Activated T-cell treated with anti-CD3 and anti-CD28 coated beads, Interleukin-2, amount 50 U/mL, for 4 hours (primary cell): ENCODE results near the gene DNM3. TPM values are rescaled to one million over a fixed set of nuclear protein-coding genes. Genes with fewer than 3 reads are reported as not detected.

Experiments
- ATAC-seq, 2 donors: fragments of 200-7000 bp; cut with Tn5 transposase; one replicate each; pipeline ENCODE4 v1.10.0; 2021
- DNase-seq: peaks from one replicate; pipeline ENCODE4 v3.0.0-alpha.2; 2020
- H3K27me3 Mint-ChIP-seq: one replicate; pipeline ENCODE4 v1.8.0; 2021; ENCODE audit warnings: low read depth, mixed read lengths
- H3K36me3 Mint-ChIP-seq: one replicate; pipeline ENCODE4 v1.8.0; 2022; ENCODE audit warnings: mixed read lengths; ENCODE audit not compliant: insufficient read depth
- H3K4me1 Mint-ChIP-seq: one replicate; pipeline ENCODE4 v1.8.0; 2021; ENCODE audit warnings: low read depth, mixed read lengths
- H3K4me3 Mint-ChIP-seq: one replicate; pipeline ENCODE4 v1.8.0; 2021; ENCODE audit warnings: mild to moderate bottlenecking, moderate library complexity, mixed read lengths
- H3K9me3 Mint-ChIP-seq: one replicate; pipeline ENCODE4 v1.8.0; 2021; ENCODE audit warnings: mixed read lengths
- total RNA-seq, 3 donors: library from RNA; stranded (reverse); gene quantifications; one replicate each; pipeline ENCODE4 v1.2.1, GENCODE V29; 2021

The DNM3 gene
- total RNA-seq, 3 donors from 2014 or later, result 0.35 to 0.58 (median 0.38) TPM

DNA sequence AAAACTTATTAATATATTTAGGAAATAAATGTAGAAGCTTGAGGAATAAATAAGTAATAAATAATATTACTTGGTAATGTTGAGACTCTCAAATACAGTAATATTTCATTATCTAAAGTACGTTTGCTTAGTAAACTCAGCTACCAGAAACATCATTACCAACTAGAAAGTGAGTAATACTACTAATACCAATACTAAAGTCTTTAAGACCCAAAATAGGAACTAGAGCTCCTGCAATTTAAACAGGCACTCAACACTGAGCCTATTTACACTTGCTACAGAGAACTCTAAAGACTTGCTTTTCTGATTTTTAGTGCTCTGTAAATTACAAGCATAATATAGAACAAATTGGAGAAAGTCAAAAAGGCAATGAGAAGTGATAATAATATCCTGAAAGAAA lies 565.7 kb downstream of the DNM3 start:
- H3K4me1 Mint-ChIP-seq, result peaks cover 11% of the 10 kb centered on the region
- H3K9me3 Mint-ChIP-seq, result no peaks in the 10 kb centered on the region
- no peaks in the 10 kb centered on the region for H3K27me3 Mint-ChIP-seq
- no peaks in the 10 kb centered on the region for H3K36me3 Mint-ChIP-seq
- ATAC-seq (no peak), DNase-seq (no peak)
- H3K4me3 Mint-ChIP-seq, result no peak overlapping the region

- no peaks in the 10 kb centered on the region for H3K27me3 Mint-ChIP-seq
- ATAC-seq (no peak), DNase-seq (no peak)
- H3K9me3 Mint-ChIP-seq, result no peaks in the 10 kb centered on the region
- peaks cover 8% of the 10 kb centered on the region for H3K36me3 Mint-ChIP-seq
- H3K4me1 Mint-ChIP-seq, result peaks cover 7% of the 10 kb centered on the region
- H3K4me3 Mint-ChIP-seq, result no peak overlapping the region
Measured at GRCh38 chr1:172408958-172409357, 567.7 kb downstream of the DNM3 start.

GRCh38 chr1:172410027-172410426 lies 568.7 kb downstream of the DNM3 start:
- no peaks in the 10 kb centered on the region for H3K9me3 Mint-ChIP-seq
- H3K4me1 Mint-ChIP-seq, result peaks cover 7% of the 10 kb centered on the region

GRCh38 chr1:172411791-172412338 lies 570.6 kb downstream of the DNM3 start:
- Mint-ChIP-seq H3K4me3 (no peak overlapping the region), H3K9me3 (no peaks in the 10 kb centered on the region), H3K27me3 (no peaks in the 10 kb centered on the region), H3K4me1 (peaks cover 4% of the 10 kb centered on the region), H3K36me3 (peaks cover 8% of the 10 kb centered on the region)
- no peak for DNase-seq
- ATAC-seq, result peak; percentile 76 to 86

More at GRCh38 chr1:172410027-172410426, 568.7 kb downstream of the DNM3 start:
- no peak for DNase-seq
- Mint-ChIP-seq H3K36me3 (peaks cover 8% of the 10 kb centered on the region), H3K27me3 (no peaks in the 10 kb centered on the region), H3K4me3 (no peak overlapping the region)
- ATAC-seq, result no peak

DNA sequence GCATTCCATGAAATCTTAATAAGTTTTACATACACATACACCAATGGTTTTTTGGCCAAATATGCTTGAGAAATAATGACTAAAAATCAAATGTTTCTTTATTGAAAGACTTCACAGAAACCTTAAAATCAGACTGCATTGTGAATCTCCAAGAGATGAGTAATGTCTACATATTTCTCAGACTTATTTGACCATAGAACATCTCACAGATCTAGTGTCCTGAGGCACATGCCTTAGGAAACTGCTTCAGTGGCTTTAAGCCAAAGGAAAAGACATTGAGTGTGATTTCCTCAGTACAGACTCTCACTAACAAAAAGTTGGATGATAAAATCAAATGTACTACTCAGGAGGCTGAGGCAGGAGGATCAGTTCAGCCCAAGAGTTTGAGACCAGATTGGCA lies 573.0 kb downstream of the DNM3 start:
- peaks cover 9% of the 10 kb centered on the region for H3K36me3 Mint-ChIP-seq
- peaks cover 5% of the 10 kb centered on the region for H3K4me1 Mint-ChIP-seq
- H3K4me3 Mint-ChIP-seq, result no peak overlapping the region
- no peak for ATAC-seq
- DNase-seq, result no peak
- no peaks in the 10 kb centered on the region for H3K9me3 Mint-ChIP-seq
- H3K27me3 Mint-ChIP-seq, result no peaks in the 10 kb centered on the region

DNA sequence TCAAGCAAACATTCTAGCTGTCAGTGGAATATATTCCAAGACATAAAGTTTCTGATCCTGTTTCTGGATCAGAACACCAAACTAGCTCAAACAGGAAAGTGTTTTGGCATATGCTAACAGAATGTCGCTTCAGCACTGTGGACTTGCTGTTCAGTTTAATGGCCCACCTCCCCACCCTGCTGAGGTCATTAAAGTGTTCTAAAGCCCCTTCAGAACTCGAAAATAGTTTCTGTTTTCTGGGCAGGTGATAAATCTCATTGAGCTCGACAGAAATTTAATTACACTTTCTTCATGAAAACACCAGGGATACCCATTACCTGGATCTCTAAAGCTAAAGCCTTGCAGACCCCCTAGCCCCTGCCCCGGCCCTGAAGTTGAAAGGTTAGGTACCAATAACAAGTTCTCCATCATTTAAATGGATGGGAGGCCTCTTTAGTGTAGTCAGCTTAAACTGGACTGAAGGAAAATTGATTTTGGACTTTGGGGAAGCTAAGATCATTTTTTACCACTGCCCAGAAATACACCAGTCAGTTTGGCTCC lies 575.3 kb downstream of the DNM3 start:
- no peaks in the 10 kb centered on the region for H3K27me3 Mint-ChIP-seq
- no peak overlapping the region for H3K4me3 Mint-ChIP-seq
- peaks cover 9% of the 10 kb centered on the region for H3K36me3 Mint-ChIP-seq
- DNase-seq (no peak), ATAC-seq (no peak)
- no peaks in the 10 kb centered on the region for H3K9me3 Mint-ChIP-seq
- H3K4me1 Mint-ChIP-seq, result peaks cover 16% of the 10 kb centered on the region

DNA sequence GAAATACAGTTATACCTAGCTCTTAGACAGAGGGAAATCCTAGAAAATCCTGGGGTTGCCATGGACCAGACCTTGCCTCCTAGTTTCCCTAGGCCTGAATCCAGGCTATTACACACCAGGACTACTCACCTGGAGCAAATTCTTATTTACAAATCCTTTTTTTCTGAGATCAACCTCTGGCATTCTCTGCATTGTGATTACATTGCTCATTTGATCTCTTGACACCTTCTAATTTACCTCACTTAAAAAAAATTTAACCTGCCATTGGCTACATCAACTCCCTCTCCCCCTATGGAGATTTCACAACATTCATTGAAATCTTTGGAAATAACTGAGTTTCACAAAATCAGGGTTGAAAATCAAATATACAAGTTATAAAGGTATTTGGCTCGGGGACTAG lies 576.3 kb downstream of the DNM3 start:
- ATAC-seq, result no peak
- DNase-seq, result no peak
- no peaks in the 10 kb centered on the region for H3K27me3 Mint-ChIP-seq
- H3K9me3 Mint-ChIP-seq, result no peaks in the 10 kb centered on the region
- peaks cover 9% of the 10 kb centered on the region for H3K36me3 Mint-ChIP-seq
- peaks cover 13% of the 10 kb centered on the region for H3K4me1 Mint-ChIP-seq
- no peak overlapping the region for H3K4me3 Mint-ChIP-seq

- H3K4me1 Mint-ChIP-seq, result peaks cover 13% of the 10 kb centered on the region
- ATAC-seq, result no peak
Measured at GRCh38 chr1:172420385-172420784, 579.1 kb downstream of the DNM3 start, which contains the start of gene C1orf105. Gene C1orf105 (plus strand): TSS chr1:172420685. CDS start chr1:172420886, 201 bp downstream.

DNA sequence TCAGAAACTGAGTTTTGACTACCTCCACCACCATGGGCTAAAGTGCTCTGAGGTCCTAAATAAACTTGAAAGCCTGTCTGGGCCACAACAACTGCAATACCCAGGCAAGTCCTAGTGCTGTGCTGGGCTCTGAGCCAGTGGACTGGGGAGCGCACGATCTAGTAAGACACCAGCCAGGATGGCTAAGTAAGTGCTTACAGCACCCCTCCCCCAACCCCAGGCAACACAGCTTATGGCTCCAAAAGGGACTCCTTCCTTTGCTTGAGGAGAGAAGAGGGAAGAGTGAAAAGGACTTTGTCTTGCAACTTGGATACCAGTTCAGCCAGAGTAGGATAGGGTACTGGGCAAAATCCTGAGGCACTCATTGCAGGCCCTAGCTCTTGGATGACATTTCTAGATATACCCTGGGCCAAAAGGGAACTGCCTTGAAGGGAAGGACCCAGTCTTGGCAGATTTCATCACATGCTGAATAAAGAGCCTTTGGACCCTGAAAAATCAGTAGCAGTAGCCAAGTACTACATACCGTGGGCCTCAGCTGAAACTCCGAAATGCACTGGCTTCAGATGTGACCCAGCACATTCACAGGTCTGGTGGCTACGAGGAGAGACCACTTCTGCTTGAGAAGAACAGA lies 580.8 kb downstream of the DNM3 start:
- H3K36me3 Mint-ChIP-seq, result peaks cover 1% of the 10 kb centered on the region
- H3K4me1 Mint-ChIP-seq, result peaks cover 13% of the 10 kb centered on the region
- no peaks in the 10 kb centered on the region for H3K9me3 Mint-ChIP-seq
- no peaks in the 10 kb centered on the region for H3K27me3 Mint-ChIP-seq
- DNase-seq (no peak), ATAC-seq (no peak)
- H3K4me3 Mint-ChIP-seq, result no peak overlapping the region

More at GRCh38 chr1:172420385-172420784, 579.1 kb downstream of the DNM3 start, which contains the start of gene C1orf105:
- no peak for DNase-seq
- no peaks in the 10 kb centered on the region for H3K9me3 Mint-ChIP-seq
- H3K36me3 Mint-ChIP-seq, result peaks cover 1% of the 10 kb centered on the region
- no peak within 1 kb of the TSS for H3K4me3 Mint-ChIP-seq
- no peaks in the 10 kb centered on the region for H3K27me3 Mint-ChIP-seq

- Mint-ChIP-seq H3K4me3 (no peak overlapping the region), H3K27me3 (no peaks in the 10 kb centered on the region), H3K4me1 (peaks cover 13% of the 10 kb centered on the region), H3K36me3 (peaks cover 1% of the 10 kb centered on the region), H3K9me3 (no peaks in the 10 kb centered on the region)
- ATAC-seq, result no peak
- no peak for DNase-seq
Measured at GRCh38 chr1:172423336-172423735, 582.0 kb downstream of the DNM3 start.

GRCh38 chr1:172425339-172425738 lies 584.0 kb downstream of the DNM3 start:
- Mint-ChIP-seq H3K4me3 (no peak overlapping the region), H3K9me3 (no peaks in the 10 kb centered on the region), H3K4me1 (peaks cover 21% of the 10 kb centered on the region), H3K27me3 (no peaks in the 10 kb centered on the region), H3K36me3 (no peaks in the 10 kb centered on the region)
- ATAC-seq, result no peak
- DNase-seq, result no peak

GRCh38 chr1:172427191-172427590 lies 585.9 kb downstream of the DNM3 start:
- H3K36me3 Mint-ChIP-seq, result no peaks in the 10 kb centered on the region
- ATAC-seq (peak in 1 of 2 donors; percentile 21), DNase-seq (no peak)
- H3K27me3 Mint-ChIP-seq, result no peaks in the 10 kb centered on the region
- H3K4me3 Mint-ChIP-seq, result no peak overlapping the region
- no peaks in the 10 kb centered on the region for H3K9me3 Mint-ChIP-seq
- peaks cover 26% of the 10 kb centered on the region for H3K4me1 Mint-ChIP-seq

GRCh38 chr1:172429331-172430127 lies 588.2 kb downstream of the DNM3 start:
- Mint-ChIP-seq H3K36me3 (no peaks in the 10 kb centered on the region), H3K9me3 (no peaks in the 10 kb centered on the region), H3K4me1 (peaks cover 44% of the 10 kb centered on the region), H3K4me3 (no peak overlapping the region), H3K27me3 (no peaks in the 10 kb centered on the region)
- ATAC-seq (peak in 1 of 2 donors; percentile 41), DNase-seq (peak; percentile 29)

- Mint-ChIP-seq H3K36me3 (no peaks in the 10 kb centered on the region), H3K9me3 (no peaks in the 10 kb centered on the region), H3K27me3 (no peaks in the 10 kb centered on the region), H3K4me1 (peaks cover 45% of the 10 kb centered on the region), H3K4me3 (no peak overlapping the region)
- ATAC-seq, result no peak
- DNase-seq, result no peak
Measured at GRCh38 chr1:172430128-172430454, 588.8 kb downstream of the DNM3 start.
